NCI-H446 treated with DMSO at 0.1 percent for 48 hours (cell line): ENCODE measurements around the gene ZNF597.
"Not testable (repeated sequence)": the region's sequence is repeated elsewhere in the genome, so short reads cannot be mapped to it uniquely, and the experiment has no call there.

ENCODE experiments used
- DNase-seq: peaks from one replicate; lab custom pipeline; 2025; lab: John Stamatoyannopoulos, UW

Gene ZNF597

DNA sequence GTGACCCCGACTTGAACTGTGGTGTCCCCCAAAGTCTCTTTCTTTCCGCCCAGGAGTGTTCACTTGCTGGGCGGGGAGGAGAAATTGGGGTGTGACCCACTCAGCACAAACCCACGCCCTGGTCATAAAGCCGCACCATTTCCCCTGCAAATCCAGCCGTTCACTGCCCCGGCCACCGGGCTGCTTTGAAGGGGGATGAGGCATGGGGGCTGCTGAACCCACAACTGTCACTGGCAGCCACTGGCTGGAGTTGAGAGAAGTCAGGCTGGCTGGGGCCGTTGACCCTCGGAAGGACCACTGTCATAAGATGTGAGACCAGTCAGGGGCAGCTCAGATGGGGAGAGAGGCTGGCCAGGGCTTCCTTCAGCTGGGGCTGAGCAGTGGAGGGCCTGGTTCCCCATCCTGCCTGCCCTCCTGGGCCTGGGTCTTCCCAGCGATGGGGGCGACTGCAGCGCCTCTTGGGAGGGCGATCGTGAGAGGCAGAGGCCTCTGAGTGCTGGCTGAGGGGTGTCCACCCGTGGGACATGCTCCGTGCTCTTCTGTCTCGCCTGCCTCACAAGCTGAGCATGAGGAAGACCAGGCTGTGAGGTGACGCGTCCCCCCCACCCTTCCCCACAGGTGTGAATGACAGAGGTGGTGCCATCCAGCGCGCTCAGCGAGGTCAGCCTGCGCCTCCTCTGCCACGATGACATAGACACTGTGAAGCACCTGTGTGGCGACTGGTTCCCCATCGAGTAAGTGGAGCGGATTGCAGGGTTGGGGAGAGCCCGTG, 32.5 kb upstream of the ZNF597 start:
- DNase-seq, result no peak

DNA sequence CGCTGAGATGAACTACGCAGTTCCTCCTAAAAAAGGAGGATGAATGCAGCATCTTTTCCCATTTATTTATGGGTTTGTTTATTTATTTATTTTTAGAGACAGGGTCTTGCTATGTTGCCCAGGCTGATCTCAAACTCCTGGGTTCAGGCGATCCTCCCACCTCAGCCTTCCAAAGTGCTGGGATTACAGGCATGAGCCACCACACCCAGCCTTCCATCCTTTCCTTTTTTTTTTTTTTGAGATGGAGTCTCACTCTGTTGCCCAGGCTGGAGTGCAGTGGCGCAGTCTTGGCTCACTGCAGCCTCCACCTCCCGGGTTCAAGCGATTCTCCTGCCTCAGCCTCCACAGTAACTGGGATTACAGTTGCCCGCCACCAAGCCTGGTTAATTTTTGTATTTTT, 31.6 kb upstream of the ZNF597 start:
- DNase-seq, result not testable (repeated sequence)

DNA sequence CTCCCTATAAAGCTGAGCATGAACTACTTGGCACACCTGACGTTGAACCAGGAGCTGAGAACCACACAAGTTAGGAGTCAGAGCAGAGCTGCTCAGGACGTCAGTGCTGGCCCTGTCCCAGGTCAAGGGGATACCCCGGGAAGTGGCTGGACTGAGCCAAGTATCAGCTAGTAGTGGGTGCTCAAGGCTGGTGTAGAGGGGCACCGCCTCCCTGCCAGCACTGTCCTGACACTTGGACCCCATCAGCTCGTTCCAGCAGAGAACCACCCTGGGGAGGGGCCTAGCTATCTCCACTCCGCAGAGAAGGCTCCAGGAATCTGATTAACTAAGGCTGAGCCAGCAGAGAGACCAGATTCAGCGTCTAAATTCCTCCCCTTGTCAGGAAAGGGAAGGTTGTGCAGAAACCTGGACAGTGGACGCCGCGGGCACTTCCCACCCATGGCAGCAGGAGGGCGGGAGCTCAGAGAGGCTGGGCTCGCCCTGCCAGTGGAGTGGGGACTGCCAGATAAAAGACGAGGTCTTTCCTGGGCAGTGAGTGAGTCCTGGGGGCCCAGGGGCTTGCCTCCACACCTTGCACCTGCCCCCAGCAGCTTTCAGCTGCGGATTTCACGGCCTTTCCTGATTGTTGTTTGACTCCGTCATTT, 31.0 kb upstream of the ZNF597 start:
- no peak for DNase-seq

DNA sequence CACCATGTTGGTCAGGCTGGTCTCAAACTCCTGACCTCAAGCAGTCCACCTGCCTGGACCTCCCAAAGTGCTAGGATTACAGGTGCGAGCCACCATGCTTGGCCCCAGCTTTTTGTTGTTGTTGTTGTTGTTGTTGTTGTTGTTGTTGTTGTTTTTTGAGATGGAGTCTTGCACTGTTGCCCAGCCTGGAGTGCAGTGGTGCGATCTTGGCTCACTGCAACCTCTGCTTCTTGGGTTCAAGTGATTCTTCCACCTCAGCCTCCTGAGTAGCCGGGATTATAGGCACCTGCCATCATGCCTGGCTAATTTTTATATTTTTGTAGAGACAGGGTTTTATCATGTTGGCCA, 30.3 kb upstream of the ZNF597 start:
- DNase-seq, result not testable (repeated sequence)

DNA sequence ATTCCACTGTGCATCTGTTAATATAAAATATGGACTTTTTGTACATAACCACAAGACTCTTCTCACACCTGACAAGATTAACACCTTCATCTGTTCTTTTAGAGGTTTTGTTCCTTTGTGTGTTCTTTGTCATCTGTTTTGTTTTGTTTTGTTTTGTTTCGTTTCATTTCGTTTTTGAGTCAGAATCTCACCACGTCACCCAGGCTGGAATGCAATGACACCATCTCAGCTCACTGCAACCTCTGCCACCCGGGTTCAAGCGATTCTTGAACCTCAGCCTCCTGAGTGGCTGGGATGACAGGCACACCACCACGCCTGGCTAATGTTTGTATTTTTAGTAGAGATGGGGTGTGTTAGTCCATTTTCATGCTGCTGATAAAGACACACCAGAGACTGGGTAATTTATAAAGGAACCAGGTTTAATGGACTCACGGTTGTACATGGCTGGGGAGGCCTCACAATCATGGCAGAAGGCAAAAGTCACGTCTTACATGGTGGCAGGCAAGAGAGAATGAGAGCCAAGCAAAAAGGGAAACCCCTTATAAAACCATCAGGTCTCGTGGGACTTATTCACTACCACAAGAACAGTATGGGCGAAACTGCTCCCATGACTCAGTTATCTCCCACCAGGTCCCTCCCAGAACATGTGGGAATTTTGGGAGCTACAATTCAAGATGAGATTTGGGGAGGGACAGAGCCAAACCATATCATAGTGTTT, 29.7 kb upstream of the ZNF597 start:
- DNase-seq, result no peak

DNA sequence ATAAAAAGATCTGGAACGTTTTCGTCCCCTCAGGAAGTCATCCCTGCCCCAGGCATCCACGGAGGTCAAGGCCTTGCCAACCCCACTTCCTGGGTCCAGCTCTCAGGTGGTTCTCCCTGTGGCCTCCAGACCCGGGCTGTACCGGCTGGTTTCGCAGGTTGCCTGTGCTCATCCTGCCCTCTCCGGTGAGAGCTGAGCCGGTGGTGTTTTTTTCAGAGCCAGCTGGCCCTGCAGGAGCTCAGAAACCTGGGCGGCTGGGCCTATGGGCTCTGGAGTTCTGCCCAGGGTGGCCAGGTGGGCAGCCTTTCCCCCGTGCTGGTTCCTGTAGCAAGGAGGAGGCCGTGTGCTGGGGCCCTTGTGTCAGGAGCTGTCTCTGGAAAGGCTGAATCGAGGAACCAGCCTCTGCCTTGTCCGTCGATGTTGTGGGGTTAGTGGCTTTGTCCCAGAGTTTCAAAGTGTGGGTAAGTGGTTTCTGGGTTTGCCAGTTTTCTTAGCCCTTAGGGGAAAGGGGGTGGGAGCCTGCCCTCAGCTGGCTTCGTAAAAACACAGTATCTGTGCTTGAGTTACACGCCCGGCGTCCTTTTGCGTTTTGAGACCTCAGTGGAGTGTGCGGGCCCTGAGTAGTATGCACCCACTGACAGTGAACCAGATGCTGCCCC, 28.3 kb upstream of the ZNF597 start:
- no peak for DNase-seq

DNA sequence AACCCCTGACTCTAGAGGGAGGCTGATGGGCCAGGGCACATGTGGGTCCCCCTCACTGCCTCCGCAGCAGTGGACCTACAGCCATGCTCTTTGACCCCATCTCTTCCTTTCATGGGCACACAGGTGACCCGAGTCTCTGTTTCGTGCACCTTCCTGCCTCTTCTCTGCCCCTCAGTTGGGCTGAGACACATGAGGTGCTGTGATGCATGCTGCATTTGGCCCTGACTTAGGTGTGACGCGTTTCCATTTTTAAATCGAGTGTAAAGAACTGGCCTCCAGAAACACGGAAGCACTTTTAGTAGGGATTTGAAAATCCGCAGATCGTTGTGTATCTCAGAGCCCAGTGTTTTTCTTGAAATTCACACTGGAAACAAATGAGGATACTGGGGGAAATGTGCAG, 27.4 kb upstream of the ZNF597 start:
- DNase-seq, result no peak

DNA sequence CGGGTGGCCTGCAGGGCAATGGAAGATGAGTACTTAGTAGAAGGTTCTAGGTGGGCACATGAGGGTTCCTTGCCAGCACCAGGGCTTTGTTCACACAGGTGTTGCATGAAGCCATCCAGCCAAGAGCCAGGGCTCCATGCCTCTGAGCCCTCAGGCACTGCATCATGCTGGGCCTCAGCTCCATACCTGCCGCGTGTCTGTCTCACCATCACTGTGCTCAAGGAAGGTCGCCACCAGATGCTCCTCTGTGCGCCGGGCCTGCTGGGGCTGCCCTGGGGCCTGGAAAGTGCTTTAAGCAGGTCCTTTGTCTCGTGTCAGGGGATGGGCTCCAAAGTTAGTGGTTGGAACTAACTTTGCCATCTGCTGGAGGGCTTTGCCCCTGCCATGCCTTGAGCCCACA, 26.4 kb upstream of the ZNF597 start:
- DNase-seq, result no peak

DNA sequence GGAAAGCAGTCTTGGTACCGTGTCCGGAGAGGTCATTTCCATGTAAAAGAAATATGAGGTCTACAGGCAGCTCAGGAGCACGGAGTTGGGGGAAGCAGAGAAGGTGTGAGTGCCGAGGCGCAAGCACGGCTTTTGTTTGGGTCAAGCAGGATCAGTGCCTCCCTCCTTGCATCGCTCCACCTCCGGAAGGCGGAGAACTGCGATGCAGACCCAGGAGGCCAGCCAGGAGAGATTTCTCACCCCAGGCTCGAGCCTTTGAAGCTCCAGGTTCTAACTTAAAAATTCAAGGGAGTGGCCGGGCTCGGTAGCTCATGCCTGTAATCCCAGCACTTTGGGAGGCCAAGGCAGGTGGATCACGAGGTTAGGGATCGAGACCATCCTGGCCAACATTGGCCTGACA, 25.2 kb upstream of the ZNF597 start:
- no peak for DNase-seq

DNA sequence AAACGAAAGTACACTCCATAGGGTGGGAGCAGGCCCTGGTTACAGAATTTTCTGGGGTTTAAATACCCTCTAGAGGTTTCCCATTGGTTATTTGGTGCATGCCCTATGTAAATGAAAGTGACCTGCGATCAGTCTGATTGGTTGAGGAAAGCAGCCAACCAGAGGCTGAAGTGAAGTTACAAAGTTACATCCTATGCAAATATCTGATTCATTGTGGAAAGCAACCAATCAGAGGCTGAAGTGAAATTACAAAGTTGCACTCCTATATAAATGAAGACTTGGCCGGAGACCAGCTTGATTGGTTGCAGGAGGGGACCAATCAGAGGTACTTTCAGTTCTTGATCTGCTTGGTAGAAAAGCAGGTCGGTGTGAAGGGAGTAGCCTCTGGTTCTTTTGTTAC, 24.6 kb upstream of the ZNF597 start:
- no peak for DNase-seq

DNA sequence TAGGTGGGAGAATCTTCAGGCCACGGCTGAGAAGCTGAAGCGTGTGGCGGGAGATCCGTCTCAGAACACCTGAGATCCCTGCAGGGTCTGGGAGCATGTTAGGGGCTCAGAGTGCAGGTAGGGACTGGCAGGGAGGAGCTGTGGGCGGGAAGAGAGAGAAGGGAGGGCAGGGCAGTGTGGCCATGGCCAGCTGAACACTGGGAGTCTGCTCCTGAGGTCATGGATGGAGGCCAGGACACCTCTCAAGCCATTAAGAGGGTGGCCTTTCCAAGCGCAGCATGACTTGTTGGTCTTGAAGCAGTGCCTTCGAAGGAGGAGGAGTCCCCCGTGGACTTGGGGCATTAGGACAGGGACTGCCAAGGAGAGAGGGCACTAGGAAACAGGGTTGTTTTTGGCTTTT, 23.9 kb upstream of the ZNF597 start:
- no peak for DNase-seq

DNA sequence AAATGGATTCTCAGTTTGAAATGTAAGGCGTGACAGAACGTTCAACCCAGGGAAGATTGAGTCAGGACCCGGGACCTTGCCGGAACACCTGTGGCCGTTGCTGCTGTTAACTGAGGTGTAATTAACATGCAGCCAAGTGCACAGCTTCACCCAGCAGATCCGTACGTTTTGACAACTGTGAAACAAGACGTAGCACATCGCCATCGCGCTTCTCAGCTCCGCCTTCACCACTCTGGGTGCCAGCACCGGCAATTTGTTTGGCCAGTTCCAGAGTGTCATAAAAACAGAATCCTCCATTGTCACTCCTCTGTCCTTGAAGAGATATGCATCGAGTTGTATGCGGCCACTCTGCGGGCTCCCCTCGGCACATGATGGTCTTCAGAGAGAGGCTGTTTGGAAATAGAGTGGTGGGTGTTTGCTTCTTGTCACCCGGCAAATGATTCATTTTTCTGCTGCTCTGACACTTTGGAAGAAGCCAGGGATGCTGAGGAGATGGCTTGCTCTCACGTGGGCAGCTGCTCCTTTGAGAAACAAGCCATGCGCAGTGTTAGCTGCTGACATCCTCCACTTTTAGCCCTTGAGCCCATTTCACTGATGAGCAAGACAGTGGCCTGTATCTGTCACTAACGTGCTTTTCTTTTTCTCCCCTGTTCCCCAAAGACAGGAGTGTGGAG, 22.7 kb upstream of the ZNF597 start:
- no peak for DNase-seq

DNA sequence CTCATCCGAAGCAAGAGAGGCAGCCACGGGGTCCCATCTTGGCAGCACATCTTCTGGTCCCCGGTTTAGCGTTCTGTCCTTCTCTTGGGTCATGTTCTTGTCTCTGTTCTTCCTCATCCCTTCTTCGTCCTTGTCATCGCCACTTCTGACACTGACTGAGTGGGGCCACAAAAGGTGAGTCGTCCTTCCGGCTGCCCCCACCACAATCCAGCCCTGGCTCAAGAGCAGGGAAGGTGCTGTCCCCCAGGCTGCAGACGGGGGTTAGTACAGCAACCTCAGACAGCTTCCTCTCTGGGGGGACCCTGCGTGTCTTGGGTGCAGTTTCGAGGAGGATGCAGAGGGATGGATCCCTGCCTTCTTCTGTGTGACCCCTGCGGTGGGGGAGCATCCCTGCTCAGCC, 22.0 kb upstream of the ZNF597 start:
- no peak for DNase-seq

DNA sequence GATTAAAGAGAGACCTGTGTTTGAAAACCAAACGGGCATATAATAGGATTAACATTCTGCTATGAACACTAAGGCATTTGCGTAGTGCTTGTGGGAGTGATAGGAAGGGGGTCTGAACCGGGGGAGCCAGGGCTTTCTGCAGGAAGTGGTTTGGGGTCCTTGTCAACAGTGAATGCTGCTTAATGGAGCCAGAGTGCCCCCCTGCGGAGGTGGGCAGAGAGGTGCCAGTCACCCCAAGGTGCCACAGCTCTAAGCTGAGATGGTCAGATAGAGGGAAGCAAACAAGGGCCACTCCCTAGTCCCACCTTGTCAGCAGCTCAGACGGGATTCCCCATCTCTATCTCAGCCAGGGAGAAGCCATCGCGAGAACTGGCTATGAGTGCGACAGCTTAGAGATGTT, 17.8 kb upstream of the ZNF597 start:
- no peak for DNase-seq

DNA sequence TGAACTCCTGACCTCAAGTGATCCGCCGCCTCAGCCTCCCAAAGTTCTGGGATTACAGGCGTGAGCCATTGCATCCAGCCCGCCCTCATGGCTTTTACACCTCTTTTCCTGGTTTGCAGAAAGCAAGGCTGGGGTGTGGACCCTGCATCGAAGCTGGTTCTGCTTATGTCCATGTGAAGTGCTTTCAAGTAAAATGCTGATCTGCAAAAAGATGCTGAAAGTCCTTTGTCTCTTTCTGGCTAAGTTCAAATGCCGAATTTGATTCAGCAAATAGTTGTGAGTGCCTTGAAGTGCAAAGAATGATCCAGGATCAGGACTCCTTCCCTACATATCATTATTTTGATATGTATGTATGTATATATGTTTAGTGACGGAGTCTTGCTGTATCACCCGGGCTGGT, 17.3 kb upstream of the ZNF597 start:
- DNase-seq, result no peak

DNA sequence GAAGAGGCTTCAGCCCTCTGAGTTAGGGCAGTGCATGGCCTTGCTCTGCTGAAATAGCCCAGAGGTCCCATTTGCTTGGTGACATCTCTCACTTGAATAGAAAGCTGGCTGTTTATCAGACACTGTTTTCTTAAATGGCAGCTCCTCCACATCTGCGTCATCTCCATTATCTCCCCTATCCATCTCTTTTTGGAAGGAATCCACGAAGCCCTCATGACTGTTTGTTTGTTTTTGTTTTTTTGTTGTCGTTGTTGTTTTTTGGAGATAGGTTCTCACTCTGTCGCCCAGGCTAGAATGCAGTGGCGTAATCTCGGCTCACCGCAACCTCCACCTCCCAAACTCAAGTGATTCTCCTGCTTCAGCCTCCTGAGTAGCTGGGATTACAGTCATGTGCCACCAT, 16.8 kb upstream of the ZNF597 start:
- no peak for DNase-seq

DNA sequence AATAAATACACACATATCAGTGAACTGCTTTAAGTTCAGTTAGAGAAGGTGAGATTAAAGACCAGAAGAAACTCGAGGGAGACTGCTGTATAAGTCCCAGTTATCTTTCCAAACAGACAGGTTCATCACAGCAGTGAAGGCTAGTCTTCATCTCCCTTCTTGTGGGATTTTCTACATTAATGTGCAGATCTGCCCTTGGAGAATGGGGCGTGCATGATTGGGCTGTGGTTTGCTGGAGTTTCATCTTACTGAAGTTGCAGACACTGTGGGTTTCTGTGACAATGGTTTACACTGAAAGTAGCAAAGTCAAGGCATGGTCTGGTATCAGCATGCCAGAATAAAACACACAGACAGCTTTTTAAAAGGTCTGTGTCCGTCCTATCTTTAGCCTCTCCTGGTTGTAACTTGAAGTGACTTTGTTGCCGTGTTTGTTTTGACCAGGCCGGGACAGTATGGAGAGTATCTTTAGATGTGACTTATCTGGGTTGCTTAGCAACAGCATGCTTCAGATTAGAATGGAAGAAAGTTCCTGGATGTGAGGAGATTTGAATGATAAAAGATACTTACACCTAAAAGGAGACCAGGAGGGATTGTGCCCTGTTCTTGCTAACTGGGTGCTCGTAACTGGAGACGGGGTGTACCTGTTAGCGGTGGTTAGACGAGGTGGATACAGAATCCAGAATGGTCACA, 16.2 kb upstream of the ZNF597 start:
- DNase-seq, result no peak

DNA sequence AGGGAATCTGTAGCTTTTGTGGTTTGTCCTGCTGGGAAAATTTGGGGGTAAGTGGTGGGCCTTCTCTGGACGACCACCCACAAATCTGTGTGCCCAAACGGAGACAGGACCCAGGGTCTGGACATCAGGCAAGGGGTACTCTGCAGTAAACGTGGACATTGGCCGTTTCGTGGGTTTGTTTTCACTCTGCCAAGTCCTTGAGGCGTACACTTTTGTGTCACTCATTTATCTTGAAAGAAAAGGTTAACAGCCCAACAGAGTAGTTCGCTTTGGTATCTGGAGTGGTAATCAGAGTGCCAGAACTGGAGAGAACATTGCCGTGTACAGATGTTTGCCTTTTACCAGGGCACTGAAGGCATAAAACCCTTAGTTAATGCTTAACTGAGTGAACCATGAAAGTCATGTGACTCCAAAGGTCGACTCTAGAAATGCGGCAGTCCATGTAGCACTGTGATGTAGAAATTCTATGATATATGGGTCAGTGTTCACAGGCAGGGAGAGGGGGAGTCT, 15.6 kb upstream of the ZNF597 start:
- no peak for DNase-seq

DNA sequence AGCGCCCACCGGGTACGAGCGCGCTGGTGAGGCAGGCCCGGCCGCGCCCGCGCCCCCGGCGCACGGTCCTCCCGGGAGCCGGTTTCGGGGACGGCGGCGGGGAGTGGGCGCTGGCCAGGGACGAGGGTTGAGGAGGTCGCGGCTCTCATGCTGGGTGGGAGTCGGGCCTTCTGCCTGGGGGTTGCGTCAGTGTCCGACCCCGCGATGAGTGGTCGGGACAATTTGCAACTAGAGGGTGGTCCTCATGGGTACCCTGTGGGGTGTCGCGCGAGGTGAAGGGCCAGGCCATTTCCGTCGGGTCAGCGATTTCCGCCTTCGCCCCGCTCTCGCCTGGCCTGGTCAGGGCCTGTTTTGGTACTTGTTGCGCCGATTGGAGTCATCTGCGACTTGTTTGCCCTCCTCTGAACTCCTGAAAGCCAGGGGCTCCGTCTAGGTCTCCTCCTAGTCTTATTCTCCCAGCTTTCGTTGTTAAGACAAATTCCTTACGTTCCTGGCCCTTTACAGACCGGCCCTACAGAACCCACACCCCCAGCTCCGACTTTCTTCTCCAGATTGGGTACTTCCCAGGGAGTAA, 15.1 kb upstream of the ZNF597 start:
- no peak for DNase-seq

DNA sequence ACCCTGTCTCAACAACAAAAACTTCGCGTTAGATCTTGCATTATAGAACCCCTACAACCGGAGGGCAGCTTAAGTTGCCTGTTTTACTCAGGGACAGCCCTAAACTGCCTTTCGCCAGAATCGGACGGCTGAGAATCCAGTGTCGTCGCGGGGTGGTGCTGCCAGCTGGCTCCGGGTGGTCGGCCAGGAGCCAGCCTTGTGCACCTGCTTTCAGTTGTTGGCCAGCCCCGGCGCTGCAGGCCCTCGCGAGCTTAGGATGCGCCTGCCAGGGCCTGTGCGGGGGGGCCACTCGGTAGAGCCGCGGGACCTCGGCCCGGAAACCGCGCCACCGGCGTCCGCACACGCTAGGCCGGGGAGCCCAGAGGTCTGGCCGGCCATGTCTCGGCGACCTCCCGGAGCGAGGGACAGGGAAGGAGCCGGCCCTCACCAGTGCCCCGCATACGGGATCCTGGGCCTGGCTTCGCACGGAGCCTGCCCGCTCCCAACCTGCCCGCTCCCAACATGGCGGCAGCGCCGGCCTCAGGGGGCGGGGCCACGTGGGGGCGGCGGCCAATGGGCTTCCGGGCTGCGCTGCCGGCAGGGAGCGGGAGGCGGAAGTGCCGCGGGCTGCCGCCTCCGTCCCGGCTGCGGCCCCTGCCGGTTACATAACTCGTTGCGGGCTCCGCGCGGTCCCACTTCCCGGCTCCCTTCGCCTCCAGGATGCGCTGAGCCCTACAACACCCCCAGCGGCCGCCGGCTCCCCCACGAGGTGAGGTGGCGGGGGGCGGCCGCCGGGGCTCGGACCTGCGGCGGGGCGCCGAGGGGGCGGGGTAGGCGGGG, 14.3 kb upstream of the ZNF597 start:
- peak; percentile 82 for DNase-seq
